NT2/D1 (cell line): ENCODE data around the gene DLG4.

Experiments used
- SUZ12 ChIP-seq: IDR thresholded peaks from 2 replicates; pipeline ENCODE4 v1.6.1; 2011; ENCODE audit not compliant: insufficient read length, insufficient read depth; ENCODE audit errors: extremely low read depth
- YY1 ChIP-seq: IDR thresholded peaks from 2 replicates; pipeline ENCODE4 v1.6.1; 2011; ENCODE audit not compliant: insufficient read length, insufficient read depth

GRCh38 chr17:7176841-7177190 lies 42.8 kb downstream of the DLG4 start:
- TF ChIP-seq YY1 (no peak), SUZ12 (no peak)
